Stimulated activated CD8-positive, alpha-beta memory T cell treated with anti-CD3 and anti-CD28 coated beads, Interleukin-4, amount 100 ng/mL, for 24 hours (primary cell): Measurements from ENCODE around the gene NOTO.
"Not testable (repeated sequence)": the region's sequence is repeated elsewhere in the genome, so short reads cannot be mapped to it uniquely, and the experiment has no call there.

ENCODE experiments used
- DNase-seq: peaks from one replicate; pipeline ENCODE4 v3.0.0-alpha.2; 2020; ENCODE audit warnings: low read depth

NOTO gene

GRCh38 chr2:73200281-73200680 lies 2.1 kb upstream of the NOTO start:
- not testable (repeated sequence) for DNase-seq

- DNase-seq, result no peak
Observed at GRCh38 chr2:73203055-73203681, 794 bp downstream of the NOTO start.

- DNase-seq, result no peak
Observed at GRCh38 chr2:73205611-73206010, 3.2 kb downstream of the NOTO start.

- DNase-seq, result no peak
Observed at GRCh38 chr2:73208258-73208657, 5.9 kb downstream of the NOTO start.

- no peak for DNase-seq
Observed at GRCh38 chr2:73210019-73210418, 7.6 kb downstream of the NOTO start.

- DNase-seq, result no peak
Observed at GRCh38 chr2:73210696-73211095, 8.3 kb downstream of the NOTO start.

GRCh38 chr2:73212098-73212447 lies 9.7 kb downstream of the NOTO start:
- no peak for DNase-seq

GRCh38 chr2:73212448-73213176 lies 10.2 kb downstream of the NOTO start:
- DNase-seq, result peak; percentile 62

- peak; percentile 83 for DNase-seq
Observed at GRCh38 chr2:73214120-73215035, 12.0 kb downstream of the NOTO start, which contains the start of gene SMYD5. SMYD5 (plus strand) TSS chr2:73214245; CDS start chr2:73214267, 22 bp downstream.

- no peak for DNase-seq
Observed at GRCh38 chr2:73215254-73215653, 12.9 kb downstream of the NOTO start.

GRCh38 chr2:73217160-73217559 lies 14.8 kb downstream of the NOTO start:
- DNase-seq, result no peak

GRCh38 chr2:73217826-73218225 lies 15.5 kb downstream of the NOTO start:
- no peak for DNase-seq

GRCh38 chr2:73218298-73218697 lies 15.9 kb downstream of the NOTO start:
- DNase-seq, result no peak

GRCh38 chr2:73223821-73224220 lies 21.4 kb downstream of the NOTO start:
- no peak for DNase-seq

GRCh38 chr2:73225513-73226360 lies 23.4 kb downstream of the NOTO start:
- DNase-seq, result no peak

- DNase-seq, result no peak
Observed at GRCh38 chr2:73227086-73227485, 24.7 kb downstream of the NOTO start.

- no peak for DNase-seq
Observed at GRCh38 chr2:73228631-73229030, 26.3 kb downstream of the NOTO start.

- peak; percentile 11 for DNase-seq
Observed at GRCh38 chr2:73232403-73233153, 30.2 kb downstream of the NOTO start.

- DNase-seq, result peak; percentile 90
Observed at GRCh38 chr2:73233154-73233931, 31.0 kb downstream of the NOTO start, which contains the start of gene PRADC1. PRADC1 (minus strand) TSS chr2:73233239; CDS start chr2:73233160, 79 bp downstream.
